ENCODE data around the gene LYPD8. TPM values are rescaled to one million over a fixed set of nuclear protein-coding genes. Genes with fewer than 3 reads are reported as not detected.

LYPD8 gene
- total RNA-seq, 3 donors from 2014 or later, result 1.6 TPM; not detected in 2

DNA sequence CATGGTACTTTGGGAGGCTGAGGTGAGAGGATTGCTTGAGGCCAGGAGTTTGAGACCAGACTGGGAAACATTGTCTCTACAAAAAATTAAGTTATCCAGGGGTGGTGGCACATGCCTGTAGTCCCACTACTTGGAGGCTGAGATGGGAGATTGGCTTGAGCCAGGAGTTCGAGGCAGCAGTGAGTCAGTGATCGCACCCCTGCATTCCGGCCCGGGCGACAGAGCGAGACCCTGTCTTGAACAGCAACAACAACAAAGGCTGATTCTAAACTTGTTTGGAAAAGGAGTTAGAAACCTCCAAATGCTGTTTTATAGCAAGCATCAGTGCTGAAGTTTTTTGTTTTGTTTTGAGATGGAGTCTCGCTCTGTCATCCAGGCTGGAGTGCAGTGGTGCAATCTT, 14.7 kb downstream of the LYPD8 start:
- TF ChIP-seq, protein P1, sequence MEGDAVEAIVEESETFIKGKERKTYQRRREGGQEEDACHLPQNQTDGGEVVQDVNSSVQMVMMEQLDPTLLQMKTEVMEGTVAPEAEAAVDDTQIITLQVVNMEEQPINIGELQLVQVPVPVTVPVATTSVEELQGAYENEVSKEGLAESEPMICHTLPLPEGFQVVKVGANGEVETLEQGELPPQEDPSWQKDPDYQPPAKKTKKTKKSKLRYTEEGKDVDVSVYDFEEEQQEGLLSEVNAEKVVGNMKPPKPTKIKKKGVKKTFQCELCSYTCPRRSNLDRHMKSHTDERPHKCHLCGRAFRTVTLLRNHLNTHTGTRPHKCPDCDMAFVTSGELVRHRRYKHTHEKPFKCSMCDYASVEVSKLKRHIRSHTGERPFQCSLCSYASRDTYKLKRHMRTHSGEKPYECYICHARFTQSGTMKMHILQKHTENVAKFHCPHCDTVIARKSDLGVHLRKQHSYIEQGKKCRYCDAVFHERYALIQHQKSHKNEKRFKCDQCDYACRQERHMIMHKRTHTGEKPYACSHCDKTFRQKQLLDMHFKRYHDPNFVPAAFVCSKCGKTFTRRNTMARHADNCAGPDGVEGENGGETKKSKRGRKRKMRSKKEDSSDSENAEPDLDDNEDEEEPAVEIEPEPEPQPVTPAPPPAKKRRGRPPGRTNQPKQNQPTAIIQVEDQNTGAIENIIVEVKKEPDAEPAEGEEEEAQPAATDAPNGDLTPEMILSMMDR (IDR thresholded peaks at IDR 0.05), result no peak
- TF ChIP-seq POLR2AphosphoS5 (IDR thresholded peaks at IDR 0.05) (no peak), POLR2A (IDR thresholded peaks at IDR 0.05) (no peak)
- Histone ChIP-seq H3K4me3 (no peak overlapping the region), H3K27ac (no peak overlapping the region), H3K36me3 (no peaks in the 10 kb centered on the region), H3K27me3 (no peaks in the 10 kb centered on the region), H3K9me3 (no peaks in the 10 kb centered on the region), H3K4me1 (no peaks in the 10 kb centered on the region)
- intact Hi-C loops (cut with DNase I; ENCODE audit: low total_unique reads), result no loop called here
- no peak for DNase-seq (ENCODE audit: low spot score in 2 of 2)

DNA sequence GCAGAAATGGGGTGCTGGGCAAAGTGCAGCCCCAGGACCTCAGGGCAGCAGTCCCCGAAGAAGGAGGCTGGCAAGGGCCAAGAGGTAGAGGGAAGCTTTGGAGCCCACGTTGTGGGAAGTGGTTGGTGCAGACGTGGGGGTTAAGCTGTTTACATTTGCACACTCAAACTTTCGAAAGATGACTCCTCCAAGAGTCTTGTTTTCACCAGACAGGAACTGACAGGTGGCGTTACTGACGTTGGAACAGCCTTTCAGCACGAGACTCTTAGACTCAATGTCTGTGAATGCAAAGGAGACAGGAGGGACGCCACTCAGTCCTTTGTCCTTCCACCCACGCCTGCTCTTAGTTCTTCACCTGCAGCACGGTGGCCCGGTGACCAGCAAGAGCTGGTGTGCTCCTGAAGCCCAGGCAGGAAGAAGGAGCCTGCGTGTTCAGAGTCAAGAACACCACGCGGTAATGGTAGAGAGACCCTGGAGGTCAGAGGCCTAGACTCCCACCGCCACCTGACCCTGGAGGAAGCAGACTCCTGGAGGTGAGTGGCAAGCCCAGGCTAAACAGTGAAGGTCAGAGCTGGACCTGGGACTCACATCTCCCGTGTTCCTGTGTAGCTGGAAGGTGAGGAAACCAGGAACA, 15.9 kb downstream of the LYPD8 start:
- TF ChIP-seq, protein P1 (IDR thresholded peaks at IDR 0.05), result no peak
- TF ChIP-seq POLR2AphosphoS5 (IDR thresholded peaks at IDR 0.05) (no peak), POLR2A (IDR thresholded peaks at IDR 0.05) (no peak)
- Histone ChIP-seq H3K4me1 (no peaks in the 10 kb centered on the region), H3K36me3 (no peaks in the 10 kb centered on the region), H3K9me3 (peaks cover 0 to 9% of the 10 kb centered on the region in 2 donors), H3K27me3 (no peaks in the 10 kb centered on the region), H3K4me3 (no peak overlapping the region), H3K27ac (no peak overlapping the region)
- no peak for DNase-seq (ENCODE audit: low spot score in 2 of 2)
- intact Hi-C loops (cut with DNase I; ENCODE audit: low total_unique reads), result no loop called here

DNA sequence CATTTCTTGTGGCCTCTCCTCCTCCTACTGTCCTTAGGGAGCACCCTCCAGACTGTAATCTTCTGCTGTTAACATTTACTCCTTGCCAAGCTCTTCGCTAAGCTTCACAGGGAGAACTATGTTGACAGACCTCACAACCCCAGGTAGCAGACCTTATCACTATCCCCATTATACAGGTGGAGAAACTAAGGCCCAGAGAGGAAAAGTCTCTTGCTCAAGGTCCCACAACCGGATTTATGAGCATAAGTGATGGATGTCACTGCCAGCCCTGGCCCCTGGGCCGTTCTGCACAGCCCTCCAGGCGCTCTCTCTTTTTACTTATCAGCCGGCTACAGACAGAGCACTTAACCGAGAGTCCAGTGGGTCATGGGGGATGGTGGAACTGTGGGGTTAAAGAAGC, 18.1 kb downstream of the LYPD8 start:
- TF ChIP-seq POLR2AphosphoS5 (IDR thresholded peaks at IDR 0.05), result no peak
- TF ChIP-seq POLR2A (IDR thresholded peaks at IDR 0.05), result no peak
- TF ChIP-seq, protein P1 (IDR thresholded peaks at IDR 0.05), result no peak
- no peak for DNase-seq (ENCODE audit: low spot score in 2 of 2)
- intact Hi-C loops (cut with DNase I; ENCODE audit: low total_unique reads), result no loop called here
- Histone ChIP-seq H3K9me3 (peaks cover 0 to 16% of the 10 kb centered on the region in 2 donors), H3K27ac (no peak overlapping the region), H3K4me3 (no peak overlapping the region), H3K4me1 (no peaks in the 10 kb centered on the region), H3K36me3 (no peaks in the 10 kb centered on the region), H3K27me3 (no peaks in the 10 kb centered on the region)

DNA sequence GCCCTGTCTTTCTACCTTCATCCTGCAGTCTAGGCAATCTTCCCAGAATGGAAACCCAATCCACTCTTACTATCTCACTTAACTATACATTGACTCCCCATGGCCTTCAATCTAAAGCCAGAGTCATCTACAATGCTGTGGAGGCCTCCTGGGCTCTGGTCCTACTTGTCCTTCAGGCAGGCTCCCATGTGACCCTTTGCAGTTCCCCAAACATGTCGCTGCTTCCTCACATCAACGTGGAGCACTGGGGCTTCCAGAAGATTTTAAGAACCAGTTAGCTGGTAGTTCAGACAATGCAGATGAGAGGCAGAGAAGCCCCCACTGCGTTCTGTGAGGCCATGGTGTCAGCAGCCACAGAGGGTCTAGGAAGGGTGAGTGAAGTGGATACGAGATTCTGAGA, 18.6 kb downstream of the LYPD8 start:
- intact Hi-C loops (cut with DNase I; ENCODE audit: low total_unique reads), result no loop called here
- DNase-seq (ENCODE audit: low spot score in 2 of 2), result no peak
- H3K27ac ChIP-seq, result no peak overlapping the region
- H3K36me3 ChIP-seq, result no peaks in the 10 kb centered on the region
- H3K4me3 ChIP-seq, result no peak overlapping the region
- TF ChIP-seq POLR2AphosphoS5 (IDR thresholded peaks at IDR 0.05), result no peak
- TF ChIP-seq, protein P1 (IDR thresholded peaks at IDR 0.05), result no peak
- TF ChIP-seq POLR2A (IDR thresholded peaks at IDR 0.05), result no peak
- no peaks in the 10 kb centered on the region for H3K27me3 ChIP-seq
- H3K9me3 ChIP-seq, result peaks cover 0 to 16% of the 10 kb centered on the region in 2 donors
- no peaks in the 10 kb centered on the region for H3K4me1 ChIP-seq

DNA sequence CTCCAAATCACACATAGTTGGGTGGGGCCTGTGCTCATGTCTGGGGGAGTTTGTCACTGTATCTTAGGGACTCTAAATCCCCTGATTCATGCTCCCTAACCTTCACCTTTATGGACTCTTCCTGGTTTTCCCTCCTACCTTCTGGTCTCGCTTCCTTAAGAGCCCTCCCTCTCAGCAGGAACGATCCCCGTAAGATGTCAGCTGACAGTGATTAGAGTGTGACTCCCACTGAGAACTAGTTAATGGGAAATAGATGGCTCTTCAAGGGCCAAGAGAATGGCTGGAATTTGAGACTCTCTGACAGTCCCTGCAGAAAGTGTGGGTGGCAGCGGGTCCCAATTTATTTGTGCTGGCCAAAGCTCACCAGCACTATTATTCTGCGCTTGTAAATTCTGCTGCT, 22.0 kb downstream of the LYPD8 start:
- DNase-seq (ENCODE audit: low spot score in 2 of 2), result no peak
- peaks cover 0 to 16% of the 10 kb centered on the region in 2 donors for H3K9me3 ChIP-seq
- H3K4me1 ChIP-seq, result no peaks in the 10 kb centered on the region
- H3K4me3 ChIP-seq, result no peak overlapping the region
- no peak overlapping the region for H3K27ac ChIP-seq
- H3K27me3 ChIP-seq, result no peaks in the 10 kb centered on the region
- H3K36me3 ChIP-seq, result no peaks in the 10 kb centered on the region
- intact Hi-C loops (cut with DNase I; ENCODE audit: low total_unique reads), result no loop called here
- TF ChIP-seq, protein P1 (IDR thresholded peaks at IDR 0.05), result no peak
- TF ChIP-seq POLR2A (IDR thresholded peaks at IDR 0.05), result no peak
- TF ChIP-seq POLR2AphosphoS5 (IDR thresholded peaks at IDR 0.05), result no peak
